Measurements from ENCODE around the gene CARD14. TPM values are rescaled to one million over a fixed set of nuclear protein-coding genes. Genes with fewer than 3 reads are reported as not detected.

Gene CARD14
- 0.16 TPM in 1 of 2 replicates, not detected in the other for total RNA-seq

DNA sequence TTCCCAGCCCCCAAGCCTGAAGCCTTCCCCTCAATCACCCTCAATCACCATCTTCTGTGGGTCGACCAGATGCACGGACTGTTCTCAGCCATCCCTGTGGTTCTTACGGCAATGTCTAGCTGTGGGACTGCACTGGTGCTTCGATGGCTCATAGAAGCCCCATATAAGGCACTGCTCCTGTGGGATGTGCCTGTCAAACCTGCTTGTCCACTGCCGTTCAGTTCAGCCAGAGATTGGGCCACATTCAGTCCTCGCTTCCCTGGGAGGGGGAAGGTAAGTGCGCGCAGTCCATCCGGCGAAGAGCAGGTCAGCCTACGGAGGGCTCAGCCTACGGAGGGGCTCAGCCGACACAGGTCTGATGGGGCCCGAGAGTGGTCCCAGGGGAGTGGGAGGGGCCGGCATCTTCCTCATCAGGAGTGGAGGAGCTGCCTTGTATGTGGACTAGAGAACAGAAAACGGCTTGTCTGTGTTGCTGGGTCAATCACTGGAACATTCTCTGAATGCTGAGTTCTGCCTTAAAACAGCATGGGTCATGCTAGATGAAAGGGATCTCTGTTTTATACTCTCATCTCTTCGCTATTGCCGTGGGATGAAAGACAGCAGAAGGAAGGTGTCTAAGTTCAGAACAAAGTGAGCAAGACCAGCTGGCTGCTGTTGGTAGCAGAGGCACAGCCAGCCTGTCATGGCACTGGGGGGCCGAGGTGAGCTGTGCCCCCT, at the start of gene CARD14:
CARD14 (plus strand) TSS at position 247 of the 717 bp plus-strand sequence. CDS start 11,409 bp downstream, outside the sequence.

DNA sequence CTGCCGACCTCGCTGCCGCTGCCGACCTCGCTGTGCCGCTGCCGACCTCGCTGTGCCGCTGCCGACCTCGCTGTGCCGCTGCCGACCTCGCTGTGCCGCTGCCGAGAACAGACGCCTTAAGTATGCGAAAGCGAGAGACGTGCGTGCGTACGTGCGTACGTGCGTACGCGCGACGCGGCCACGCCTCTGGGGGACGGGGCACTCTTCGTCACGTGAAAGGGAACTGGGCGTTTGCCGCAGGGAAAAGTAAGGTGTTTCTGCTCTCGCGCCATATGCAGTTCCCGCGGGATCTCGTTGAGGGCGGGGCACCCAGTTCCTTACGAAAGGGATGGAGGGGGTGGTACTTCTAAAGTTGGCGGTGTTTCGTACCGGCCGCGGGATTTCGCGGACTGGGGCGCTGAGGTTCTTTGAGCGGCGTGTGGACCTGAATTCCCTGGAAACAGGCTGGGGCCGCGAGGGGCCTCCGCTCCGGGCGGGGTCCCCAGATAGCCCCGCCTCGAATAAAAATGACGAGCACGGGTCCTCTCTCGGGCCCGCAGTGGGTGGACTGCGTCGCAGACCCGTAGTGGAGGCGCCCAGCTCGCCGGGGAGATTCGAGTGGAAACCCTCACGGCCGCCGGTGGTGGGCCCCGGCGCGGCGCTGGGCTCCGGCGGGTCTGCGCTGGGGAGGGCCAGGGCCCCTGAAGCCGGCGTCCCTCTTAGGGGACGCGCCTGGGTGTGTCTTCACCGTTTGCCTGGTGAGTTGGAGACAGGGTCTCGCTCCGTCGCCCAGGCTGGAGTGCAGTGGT, 22.6 kb upstream of the CARD14 start, which contains the start of gene EIF4A3:
EIF4A3 (minus strand) TSS at position 94 of the 788 bp plus-strand sequence. CDS start 167 bp downstream, outside the sequence.

GRCh38 chr17:80220054-80220735, 50.4 kb downstream of the CARD14 start, which contains the start of the genes SGSH and SLC26A11:
TSS of gene SGSH (minus strand) at chr17:80220333. CDS start at chr17:80220313, 20 bp downstream.
TSS of gene SLC26A11 (plus strand) at chr17:80220427. CDS start at chr17:80221561, 1,134 bp downstream.

Other genes with a start within 250 kb of the CARD14 start
- gene TBC1D16, start 134.2 kb upstream of the CARD14 start, total RNA-seq, result 30.8 and 50.2 TPM in 2 replicates
- gene CCDC40, start 133.4 kb upstream of the CARD14 start, total RNA-seq, result 0.91 and 2.8 TPM in 2 replicates
- gene GAA, start 68.4 kb upstream of the CARD14 start, total RNA-seq, result 38.7 and 180 TPM in 2 replicates
- gene EIF4A3, start 22.9 kb upstream of the CARD14 start, total RNA-seq, result 69.6 and 77.8 TPM in 2 replicates
- gene SGSH, start 50.3 kb downstream of the CARD14 start, total RNA-seq, result 9.1 and 33.5 TPM in 2 replicates
- 4.7 and 9.2 TPM in 2 replicates for gene SLC26A11, start 50.4 kb downstream of the CARD14 start, total RNA-seq
- 45.6 and 56.7 TPM in 2 replicates for gene RNF213, start 90.8 kb downstream of the CARD14 start, total RNA-seq
- 9.8 and 21.2 TPM in 2 replicates for gene ENDOV, start 245.1 kb downstream of the CARD14 start, total RNA-seq

Data from epithelial cell of alveolus of lung (primary cell).